SK-N-SH treated with all-trans-retinoic acid at 6 μM for 48 hours (cell line): ENCODE results near the gene NDRG4.

Source experiments
- ATAC-seq: fragments of 200-7000 bp; cut with Tn5 transposase; 3 replicates; pipeline ENCODE4 v1.9.1; 2020; ENCODE audit warnings: mild to moderate bottlenecking, moderate library complexity
- ARNTL ChIP-seq: fragments of 450-650 bp; formaldehyde crosslinking; IDR thresholded peaks from 2 replicates; pipeline ENCODE4 v1.5.0; 2020; ENCODE audit warnings: low read depth, mild to moderate bottlenecking, moderate library complexity, borderline replicate concordance
- BACH2 ChIP-seq: fragments of 250-450 bp; sonication (Bioruptor Pico); IDR thresholded peaks from 2 replicates; pipeline ENCODE4 v1.9.0; 2021; ENCODE audit warnings: mild to moderate bottlenecking, borderline replicate concordance
- CSDC2 ChIP-seq: fragments of 250-450 bp; sonication (Bioruptor Pico); IDR thresholded peaks from 2 replicates; pipeline ENCODE4 v1.5.0; 2020; ENCODE audit warnings: mild to moderate bottlenecking, moderate library complexity
- ESRRG ChIP-seq: fragments of 250-450 bp; sonication (Bioruptor Pico); IDR thresholded peaks from 2 replicates; pipeline ENCODE4 v1.6.1; 2021; ENCODE audit warnings: mild to moderate bottlenecking
- ISL1 ChIP-seq: fragments of 250-450 bp; sonication (Bioruptor Pico); IDR thresholded peaks from 2 replicates; pipeline ENCODE4 v2.1.2; 2022; ENCODE audit warnings: mild to moderate bottlenecking, moderate library complexity
- PATZ1 ChIP-seq: fragments of 250-450 bp; sonication (Bioruptor Pico); IDR thresholded peaks from 2 replicates; pipeline ENCODE4 v1.8.0; 2020; ENCODE audit warnings: mild to moderate bottlenecking, moderate library complexity, borderline replicate concordance
- POU6F1 ChIP-seq: fragments of 250-450 bp; sonication (Bioruptor Pico); IDR thresholded peaks from 2 replicates; pipeline ENCODE4 v1.8.0; 2021; ENCODE audit warnings: low read depth, mild to moderate bottlenecking, moderate library complexity, borderline replicate concordance
- PPARA ChIP-seq: fragments of 250-450 bp; sonication (Bioruptor Pico); IDR thresholded peaks from 2 replicates; pipeline ENCODE4 v1.5.0; 2020; ENCODE audit warnings: mild to moderate bottlenecking, borderline replicate concordance
- RARB ChIP-seq: fragments of 250-450 bp; sonication (Bioruptor Pico); IDR thresholded peaks from 2 replicates; pipeline ENCODE4 v1.8.0; 2021; ENCODE audit warnings: mild to moderate bottlenecking, moderate library complexity
- SNAI2 ChIP-seq: fragments of 250-450 bp; sonication (Bioruptor Pico); IDR thresholded peaks from 2 replicates; pipeline ENCODE4 v1.5.0; 2020; ENCODE audit warnings: mild to moderate bottlenecking, moderate library complexity
- TCF4 ChIP-seq: fragments of 250-450 bp; sonication (Bioruptor Pico); IDR thresholded peaks from 2 replicates; pipeline ENCODE4 v1.8.0; 2021; ENCODE audit warnings: mild to moderate bottlenecking, moderate library complexity, borderline replicate concordance
- TOX ChIP-seq: fragments of 250-450 bp; sonication (Bioruptor Pico); IDR thresholded peaks from 2 replicates; pipeline ENCODE4 v1.8.0; 2021; ENCODE audit warnings: mild to moderate bottlenecking, moderate library complexity, borderline replicate concordance
- ZC3H10 ChIP-seq: fragments of 250-450 bp; sonication (Bioruptor Pico); IDR thresholded peaks from 2 replicates; pipeline ENCODE4 v1.5.1; 2021; ENCODE audit warnings: mild to moderate bottlenecking, moderate library complexity
- ZFP3 ChIP-seq: fragments of 250-450 bp; sonication (Bioruptor Pico); IDR thresholded peaks from 2 replicates; pipeline ENCODE4 v1.5.0; 2020; ENCODE audit warnings: mild to moderate bottlenecking, moderate library complexity
- ZFP30 ChIP-seq: fragments of 450-650 bp; formaldehyde crosslinking; IDR thresholded peaks from 2 replicates; pipeline ENCODE4 v1.5.0; 2022; ENCODE audit warnings: mild to moderate bottlenecking, moderate library complexity
- ZNF70 ChIP-seq: fragments of 450-650 bp; formaldehyde crosslinking; IDR thresholded peaks from 2 replicates; pipeline ENCODE4 v1.5.0; 2020; ENCODE audit warnings: mild to moderate bottlenecking, moderate library complexity
- ZNF8 ChIP-seq: fragments of 450-650 bp; formaldehyde crosslinking; IDR thresholded peaks from 2 replicates; pipeline ENCODE4 v1.5.0; 2020; ENCODE audit warnings: mild to moderate bottlenecking, moderate library complexity
- TF ChIP-seq, protein P1 (sequence below): fragments of 250-450 bp; sonication (Bioruptor Pico); IDR thresholded peaks from 2 replicates; pipeline ENCODE4 v1.5.1; 2021; ENCODE audit warnings: mild to moderate bottlenecking, moderate library complexity

Gene NDRG4

GRCh38 chr16:58507963-58508670, 8.2 kb downstream of the NDRG4 start (continued):
- no peak for TF ChIP-seq PATZ1 (CRISPR knock-in tag)
- TF ChIP-seq RARB (CRISPR knock-in tag): no peak
- no peak for TF ChIP-seq SNAI2
- TF ChIP-seq TCF4 (CRISPR knock-in tag): no peak
- no peak for TF ChIP-seq ZNF70 (CRISPR knock-in tag)
- no peak for TF ChIP-seq ARNTL (CRISPR knock-in tag)
- TF ChIP-seq ZFP3: no peak
- TF ChIP-seq CSDC2 (CRISPR knock-in tag): no peak

DNA sequence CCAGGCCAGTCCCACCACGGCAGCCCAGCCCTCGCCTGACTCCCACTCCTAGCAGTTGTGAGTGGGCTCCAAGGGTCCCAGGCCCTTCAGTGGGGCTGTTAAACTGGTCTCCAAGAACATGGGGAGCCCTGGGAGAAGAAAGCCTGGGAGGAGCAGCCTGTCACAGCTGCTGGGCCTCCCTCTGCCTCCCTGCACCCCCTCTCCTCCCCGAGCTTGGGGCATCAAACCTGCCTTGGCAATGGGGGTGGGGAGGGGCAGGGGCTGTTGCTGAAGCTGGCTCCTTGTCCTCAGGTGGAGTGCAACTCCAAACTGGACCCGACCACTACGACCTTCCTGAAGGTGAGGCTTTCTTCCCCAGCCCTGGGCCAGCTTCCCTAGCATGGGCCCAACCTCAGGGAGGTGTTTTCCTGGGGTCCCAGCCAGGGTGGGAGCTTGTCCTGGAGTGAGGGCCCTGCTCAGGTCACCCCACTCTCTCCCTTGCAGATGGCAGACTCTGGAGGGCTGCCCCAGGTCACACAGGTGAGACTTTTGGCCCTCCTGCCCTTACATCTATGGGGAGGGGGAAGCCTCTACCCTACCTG, 8.8 kb downstream of the NDRG4 start:
- TF ChIP-seq RARB (CRISPR knock-in tag) (no peak), ZNF70 (CRISPR knock-in tag) (no peak), ARNTL (CRISPR knock-in tag) (no peak), PPARA (CRISPR knock-in tag) (no peak), ZNF8 (CRISPR knock-in tag) (no peak), TOX (no peak), ISL1 (CRISPR knock-in tag) (no peak), ZC3H10 (CRISPR knock-in tag) (no peak)
- ATAC-seq: no peak

GRCh38 chr16:58509256-58510096, 9.5 kb downstream of the NDRG4 start:
- TF ChIP-seq PPARA (CRISPR knock-in tag) (no peak), BACH2 (CRISPR knock-in tag) (no peak), ZFP30 (no peak), ESRRG (CRISPR knock-in tag) (no peak), ZC3H10 (CRISPR knock-in tag) (no peak), ZNF70 (CRISPR knock-in tag) (no peak), ZFP3 (no peak)
- ATAC-seq: no peak

- TF ChIP-seq ARNTL (CRISPR knock-in tag) (no peak), POU6F1 (CRISPR knock-in tag) (no peak), ZNF8 (CRISPR knock-in tag) (no peak), ZNF70 (CRISPR knock-in tag) (no peak)
- no peak for ATAC-seq
Observed at GRCh38 chr16:58510097-58510775, 10.3 kb downstream of the NDRG4 start.

GRCh38 chr16:58510776-58511628, 11.1 kb downstream of the NDRG4 start:
- no peak for ATAC-seq
- no peak for TF ChIP-seq ESRRG (CRISPR knock-in tag)
- TF ChIP-seq ZC3H10 (CRISPR knock-in tag): no peak
- TF ChIP-seq ARNTL (CRISPR knock-in tag): no peak
- TF ChIP-seq ZFP30: no peak
- TF ChIP-seq, protein P1, sequence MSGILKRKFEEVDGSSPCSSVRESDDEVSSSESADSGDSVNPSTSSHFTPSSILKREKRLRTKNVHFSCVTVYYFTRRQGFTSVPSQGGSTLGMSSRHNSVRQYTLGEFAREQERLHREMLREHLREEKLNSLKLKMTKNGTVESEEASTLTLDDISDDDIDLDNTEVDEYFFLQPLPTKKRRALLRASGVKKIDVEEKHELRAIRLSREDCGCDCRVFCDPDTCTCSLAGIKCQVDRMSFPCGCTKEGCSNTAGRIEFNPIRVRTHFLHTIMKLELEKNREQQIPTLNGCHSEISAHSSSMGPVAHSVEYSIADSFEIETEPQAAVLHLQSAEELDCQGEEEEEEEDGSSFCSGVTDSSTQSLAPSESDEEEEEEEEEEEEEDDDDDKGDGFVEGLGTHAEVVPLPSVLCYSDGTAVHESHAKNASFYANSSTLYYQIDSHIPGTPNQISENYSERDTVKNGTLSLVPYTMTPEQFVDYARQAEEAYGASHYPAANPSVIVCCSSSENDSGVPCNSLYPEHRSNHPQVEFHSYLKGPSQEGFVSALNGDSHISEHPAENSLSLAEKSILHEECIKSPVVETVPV: no peak
- no peak for TF ChIP-seq ISL1 (CRISPR knock-in tag)
